GM03348 (cell line): ENCODE results near the gene ARMC2.
A peak's percentile ranks its signal among the peaks of the same experiment; 100 is the strongest.
"Not testable (repeated sequence)": the region's sequence is repeated elsewhere in the genome, so short reads cannot be mapped to it uniquely, and the experiment has no call there.

ENCODE experiments used
- DNase-seq: peaks from one replicate; pipeline ENCODE4 v3.0.0; 2012; ENCODE audit warnings: low spot score

ARMC2 gene, protein sequence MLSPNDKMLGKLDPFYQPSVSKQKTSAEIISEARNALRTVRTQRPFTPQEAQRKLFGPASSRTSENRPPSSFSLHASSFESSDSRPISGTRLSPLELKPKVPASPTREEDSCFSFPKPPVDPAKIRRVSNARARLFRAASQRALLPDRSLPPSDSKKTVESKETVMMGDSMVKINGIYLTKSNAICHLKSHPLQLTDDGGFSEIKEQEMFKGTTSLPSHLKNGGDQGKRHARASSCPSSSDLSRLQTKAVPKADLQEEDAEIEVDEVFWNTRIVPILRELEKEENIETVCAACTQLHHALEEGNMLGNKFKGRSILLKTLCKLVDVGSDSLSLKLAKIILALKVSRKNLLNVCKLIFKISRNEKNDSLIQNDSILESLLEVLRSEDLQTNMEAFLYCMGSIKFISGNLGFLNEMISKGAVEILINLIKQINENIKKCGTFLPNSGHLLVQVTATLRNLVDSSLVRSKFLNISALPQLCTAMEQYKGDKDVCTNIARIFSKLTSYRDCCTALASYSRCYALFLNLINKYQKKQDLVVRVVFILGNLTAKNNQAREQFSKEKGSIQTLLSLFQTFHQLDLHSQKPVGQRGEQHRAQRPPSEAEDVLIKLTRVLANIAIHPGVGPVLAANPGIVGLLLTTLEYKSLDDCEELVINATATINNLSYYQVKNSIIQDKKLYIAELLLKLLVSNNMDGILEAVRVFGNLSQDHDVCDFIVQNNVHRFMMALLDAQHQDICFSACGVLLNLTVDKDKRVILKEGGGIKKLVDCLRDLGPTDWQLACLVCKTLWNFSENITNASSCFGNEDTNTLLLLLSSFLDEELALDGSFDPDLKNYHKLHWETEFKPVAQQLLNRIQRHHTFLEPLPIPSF

DNA sequence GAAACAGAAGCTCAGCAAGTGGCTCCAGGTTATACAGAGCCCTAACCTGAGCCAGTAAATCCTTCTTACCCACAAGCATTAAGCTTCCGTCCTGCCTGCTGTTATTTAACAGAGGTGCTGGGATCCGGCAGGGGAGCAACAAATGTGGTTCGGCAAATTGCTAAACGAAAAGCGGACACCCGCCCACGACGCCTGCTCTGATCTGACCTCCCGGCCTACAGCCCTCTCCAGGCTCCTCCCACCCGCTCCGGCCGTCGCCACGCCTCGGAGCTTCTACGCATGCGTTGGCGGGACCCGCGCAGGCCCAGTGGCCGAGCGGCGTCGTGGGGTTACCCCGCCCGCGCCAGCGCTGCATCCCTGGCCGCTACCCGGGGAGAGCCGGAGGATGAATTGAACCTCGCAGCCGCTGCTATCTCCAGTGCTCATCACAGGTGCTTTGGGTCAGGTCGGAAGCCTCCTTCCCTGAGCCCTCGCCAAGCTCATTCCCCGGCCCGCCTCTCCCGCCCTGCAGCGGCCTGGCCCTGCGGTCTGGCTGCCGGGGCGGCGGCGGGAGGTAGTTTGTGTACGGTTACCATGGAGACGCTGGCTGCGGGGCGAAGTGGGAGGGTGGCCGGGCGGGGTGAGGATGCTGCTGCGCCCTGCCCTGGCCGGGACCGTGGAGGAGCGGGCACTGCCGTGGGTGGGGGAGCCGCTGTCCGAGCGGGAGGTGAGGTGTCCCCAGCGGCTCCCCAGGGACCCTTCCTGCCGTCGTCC, at the start of gene ARMC2:
TSS of gene ARMC2 (plus strand) at position 307 of the 753 bp plus-strand sequence. CDS start 5,846 bp downstream, outside the sequence.
- peak; percentile 98 for DNase-seq

DNA sequence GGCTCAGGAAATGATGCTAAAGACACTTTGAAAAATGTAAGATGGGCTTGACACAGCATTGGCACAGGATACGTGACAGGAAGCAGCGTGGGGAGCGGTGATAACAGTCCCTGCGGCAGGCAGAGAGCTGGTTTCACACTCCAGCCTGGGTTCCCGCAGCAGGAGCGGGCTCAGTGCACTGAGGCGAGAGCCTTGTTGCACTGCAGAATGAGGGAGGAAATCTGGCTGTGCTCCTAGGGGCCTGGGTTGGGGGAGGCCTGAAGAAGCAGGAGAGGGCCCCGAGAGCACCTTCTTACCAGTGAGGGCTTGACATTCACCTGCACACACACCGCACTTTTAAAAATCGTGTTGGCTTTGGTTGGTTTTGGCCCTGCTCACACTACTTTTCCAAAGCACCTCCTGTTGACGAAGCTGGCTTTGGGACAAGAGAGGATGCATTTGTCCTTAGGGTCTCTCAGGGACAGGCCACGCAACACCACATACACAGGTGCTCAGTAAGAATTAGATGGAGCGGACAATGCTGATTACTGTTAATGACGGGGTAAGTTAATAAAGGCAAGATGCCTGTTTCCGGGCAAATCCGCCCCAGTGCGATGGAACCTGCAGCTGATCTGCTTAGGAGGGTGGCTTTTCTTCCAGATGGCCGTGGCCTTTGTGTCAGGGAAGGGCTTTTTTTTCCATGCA, 49.4 kb upstream of the ARMC2 start:
- no peak for DNase-seq

DNA sequence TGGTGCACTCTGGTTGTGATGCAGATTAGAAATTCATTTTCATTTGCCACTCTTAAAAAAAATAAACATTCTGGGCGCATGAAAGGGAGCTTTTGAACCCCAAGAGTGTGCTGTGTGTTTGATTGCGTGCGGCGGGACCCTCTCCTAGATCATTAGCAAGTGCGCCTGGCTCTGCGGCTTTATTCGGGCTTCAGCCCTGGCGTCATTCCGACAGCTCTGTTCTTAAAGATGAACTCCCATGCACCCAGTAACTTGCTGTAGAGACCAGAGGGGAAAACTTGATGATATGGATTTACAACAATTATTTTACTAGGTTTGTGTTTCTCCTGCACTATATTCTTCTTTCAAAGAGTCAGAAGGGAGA, 48.9 kb upstream of the ARMC2 start:
- no peak for DNase-seq

DNA sequence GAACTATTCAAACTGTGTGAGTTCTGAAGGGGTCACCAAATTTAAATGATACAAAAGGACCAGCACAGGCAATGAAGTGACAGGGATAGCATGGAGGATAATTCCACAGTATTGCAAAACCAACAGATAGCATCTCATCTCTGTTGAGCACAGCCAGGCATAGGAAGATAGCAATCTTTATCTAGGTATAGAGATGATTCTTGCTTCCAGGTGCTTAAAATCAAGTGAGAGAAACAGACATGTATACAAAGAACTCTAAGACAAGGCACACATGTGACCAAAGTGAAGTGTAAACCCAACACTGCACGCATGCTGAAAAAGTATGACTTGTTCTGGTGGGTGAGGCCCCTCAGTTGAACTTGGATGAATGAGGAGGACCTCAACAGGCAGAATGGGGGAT, 48.4 kb upstream of the ARMC2 start:
- DNase-seq: no peak

DNA sequence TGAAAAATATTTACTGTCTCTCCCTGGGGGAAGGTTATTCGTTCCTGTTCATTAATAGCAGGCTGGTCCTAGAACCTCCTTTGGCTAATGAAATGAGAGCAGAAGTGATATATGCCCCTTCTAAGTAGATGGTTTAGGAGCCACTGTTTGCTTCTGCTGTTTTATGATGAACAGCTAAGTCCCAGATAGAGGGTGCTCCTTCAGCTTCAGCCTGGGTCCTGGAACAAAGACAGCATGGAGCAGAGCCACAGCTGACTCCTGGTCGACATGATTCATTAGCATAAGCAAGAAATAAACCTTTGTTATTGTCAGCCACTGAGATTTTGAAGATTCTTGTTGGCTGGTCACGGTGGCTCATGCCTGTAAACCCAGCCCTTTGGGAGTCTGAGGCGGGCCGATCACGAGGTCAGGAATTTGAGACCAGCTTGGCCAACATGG, 47.8 kb upstream of the ARMC2 start:
- DNase-seq: peak; percentile 55

DNA sequence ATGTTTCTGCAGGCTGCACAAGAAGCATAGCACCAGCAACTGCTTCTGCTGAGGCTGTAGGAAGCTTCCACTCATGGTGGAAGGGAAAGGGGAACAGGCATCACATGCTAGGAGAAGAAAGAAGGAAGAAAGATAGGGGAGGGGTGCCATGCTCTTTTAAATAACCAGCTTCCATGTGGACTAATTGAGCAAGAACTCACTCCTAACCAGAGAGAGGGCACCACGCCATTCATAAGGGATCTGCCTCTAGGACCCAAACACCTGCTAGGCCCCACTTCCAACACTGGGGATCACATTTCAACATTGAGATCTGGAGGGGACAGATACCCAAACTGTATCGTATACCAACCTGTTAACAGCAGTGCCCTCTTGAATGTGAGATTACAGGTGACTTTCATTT, 46.9 kb upstream of the ARMC2 start:
- no peak for DNase-seq

DNA sequence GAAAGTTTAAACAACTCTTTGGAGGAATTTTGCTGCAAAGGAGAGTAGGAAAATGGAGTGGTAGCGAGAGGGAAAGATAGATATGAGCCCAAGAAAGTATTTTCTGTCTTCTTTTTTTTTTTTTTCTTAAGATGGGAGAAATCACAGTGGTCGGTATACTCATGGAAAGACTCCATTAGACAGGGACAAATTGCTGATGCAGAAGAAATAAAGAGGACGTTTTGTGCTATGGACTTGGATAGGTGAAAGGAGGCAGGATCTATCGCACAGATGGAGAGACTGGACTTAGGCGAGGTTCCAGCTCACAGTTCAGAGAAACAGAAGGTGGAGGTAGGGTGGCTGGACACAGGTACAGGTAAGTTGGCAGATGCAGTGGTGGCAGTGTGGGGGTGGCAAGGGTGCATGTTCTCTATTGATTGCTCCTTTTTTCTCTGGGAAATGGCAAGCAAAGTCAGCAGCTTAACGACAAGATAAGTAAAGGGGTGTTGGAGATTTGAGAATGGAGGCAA, 44.2 kb upstream of the ARMC2 start:
- no peak for DNase-seq

DNA sequence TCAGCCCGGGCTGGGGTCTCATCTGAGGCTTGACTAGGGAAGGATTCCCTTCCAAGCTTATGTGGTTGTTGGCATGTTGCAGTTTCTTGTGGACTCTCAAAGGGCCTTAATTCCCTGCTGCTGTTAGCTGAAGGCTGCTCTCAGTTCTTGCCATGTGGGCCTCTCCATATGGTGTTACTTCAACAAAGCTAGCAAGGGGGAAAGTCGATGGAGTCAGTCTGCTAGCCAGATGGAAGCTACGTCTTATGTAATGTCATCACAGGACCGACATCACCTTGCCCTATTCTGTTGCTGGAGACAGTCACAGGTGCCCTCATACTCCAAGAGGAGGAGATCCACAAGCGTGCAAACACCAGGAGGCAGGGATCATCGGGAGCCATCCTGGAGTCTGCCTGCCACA, 43.3 kb upstream of the ARMC2 start:
- no peak for DNase-seq

DNA sequence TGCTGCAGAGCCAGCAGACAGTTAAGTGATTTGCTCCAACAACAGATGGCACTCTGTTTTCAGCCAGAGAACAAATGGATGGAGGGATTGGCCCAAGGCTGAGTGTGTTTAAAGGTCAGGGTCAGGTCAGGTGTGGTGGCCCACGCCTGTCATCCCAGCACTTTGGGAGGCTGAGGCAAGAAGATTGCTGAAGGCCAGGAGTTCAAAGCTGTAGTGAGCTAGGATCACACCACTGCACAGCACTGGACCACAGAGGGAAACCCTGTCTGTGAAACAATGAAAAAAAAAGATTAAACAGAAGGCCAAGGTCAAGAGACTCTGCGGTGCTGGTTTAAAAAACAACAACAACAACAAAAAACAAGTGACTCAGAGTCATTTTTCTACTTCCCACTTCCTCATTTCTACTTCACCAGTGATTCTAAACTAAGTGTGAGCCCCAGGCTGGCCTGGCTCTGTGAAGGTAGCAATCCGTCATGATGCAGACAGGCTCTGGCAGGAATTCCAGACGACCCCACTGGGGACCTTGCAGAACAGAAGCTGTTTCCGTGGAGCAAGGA, 42.5 kb upstream of the ARMC2 start:
- no peak for DNase-seq

DNA sequence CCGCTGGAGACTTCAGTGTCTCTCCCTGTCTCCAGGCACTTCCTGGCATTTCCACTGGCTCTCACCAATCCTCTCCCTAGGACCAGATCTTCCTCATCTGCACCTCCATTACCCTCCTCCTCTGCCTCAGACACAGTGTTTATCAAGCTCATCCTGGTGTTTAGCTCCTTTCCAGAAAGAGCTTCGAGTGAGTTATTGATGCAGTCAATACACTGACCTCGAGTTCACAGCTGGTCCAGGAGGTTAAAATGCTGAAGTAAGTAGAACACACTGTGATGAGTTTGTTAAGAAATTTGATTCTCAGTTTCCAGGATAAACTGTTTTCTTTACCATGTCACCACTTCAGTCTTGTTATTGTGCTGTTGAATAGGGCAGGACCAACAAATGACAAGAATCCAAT, 42.1 kb upstream of the ARMC2 start:
- DNase-seq: no peak

DNA sequence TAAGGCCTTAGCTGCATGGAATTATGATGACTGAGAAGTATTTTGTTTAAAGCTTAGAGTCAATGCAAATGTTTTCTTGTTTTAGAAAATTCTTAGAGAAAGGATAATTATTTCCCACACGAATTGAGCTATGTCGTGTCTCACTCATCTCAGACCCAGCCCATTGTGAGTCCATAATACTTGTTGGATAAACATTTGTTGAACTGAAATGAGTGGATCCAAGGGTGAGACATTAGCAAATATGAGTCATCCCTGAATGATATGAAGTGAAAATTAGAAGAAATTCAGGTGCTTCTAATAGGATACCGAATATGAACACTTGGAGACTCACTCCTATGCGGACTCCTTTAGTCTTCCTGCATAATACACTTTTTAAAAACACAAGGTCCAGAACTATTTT, 41.6 kb upstream of the ARMC2 start:
- no peak for DNase-seq

DNA sequence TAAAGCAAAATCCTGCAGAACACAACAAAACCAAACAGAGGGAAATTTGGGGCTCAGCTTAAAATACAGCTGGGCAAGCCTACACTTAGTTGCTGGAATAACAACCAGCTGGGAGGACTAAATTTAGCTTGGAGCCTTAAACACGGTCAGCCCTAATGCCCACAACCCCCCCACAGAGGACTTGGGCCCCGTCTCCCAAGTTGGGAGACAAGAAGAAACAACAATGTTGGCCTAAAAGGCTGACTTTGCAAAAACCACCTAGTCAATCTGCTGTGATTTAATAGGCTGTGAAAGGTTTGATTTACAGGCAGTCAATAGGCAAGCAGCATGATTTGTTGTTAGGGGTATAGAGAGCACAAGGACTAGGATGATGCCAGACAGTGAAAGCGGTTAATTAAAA, 40.3 kb upstream of the ARMC2 start:
- DNase-seq: no peak

DNA sequence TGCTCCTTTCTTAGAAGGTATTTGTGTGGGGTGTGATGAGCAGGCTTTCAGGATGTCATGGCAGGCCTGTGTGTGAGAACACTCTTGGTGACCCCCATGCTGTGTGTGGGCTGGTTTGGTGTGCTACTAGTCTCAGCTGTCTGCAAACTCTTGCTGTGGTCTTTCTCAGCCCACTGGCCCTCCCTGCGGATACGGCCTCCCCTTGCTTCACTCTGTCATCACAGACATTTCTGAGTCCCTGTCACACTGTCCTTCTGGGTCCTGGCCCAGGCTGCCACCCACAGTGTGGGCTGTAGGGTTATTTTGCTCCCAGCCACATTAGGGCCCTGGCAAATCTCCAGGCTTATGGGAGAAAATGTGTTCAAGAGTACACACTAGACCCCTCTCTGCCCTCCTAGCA, 39.0 kb upstream of the ARMC2 start:
- no peak for DNase-seq

DNA sequence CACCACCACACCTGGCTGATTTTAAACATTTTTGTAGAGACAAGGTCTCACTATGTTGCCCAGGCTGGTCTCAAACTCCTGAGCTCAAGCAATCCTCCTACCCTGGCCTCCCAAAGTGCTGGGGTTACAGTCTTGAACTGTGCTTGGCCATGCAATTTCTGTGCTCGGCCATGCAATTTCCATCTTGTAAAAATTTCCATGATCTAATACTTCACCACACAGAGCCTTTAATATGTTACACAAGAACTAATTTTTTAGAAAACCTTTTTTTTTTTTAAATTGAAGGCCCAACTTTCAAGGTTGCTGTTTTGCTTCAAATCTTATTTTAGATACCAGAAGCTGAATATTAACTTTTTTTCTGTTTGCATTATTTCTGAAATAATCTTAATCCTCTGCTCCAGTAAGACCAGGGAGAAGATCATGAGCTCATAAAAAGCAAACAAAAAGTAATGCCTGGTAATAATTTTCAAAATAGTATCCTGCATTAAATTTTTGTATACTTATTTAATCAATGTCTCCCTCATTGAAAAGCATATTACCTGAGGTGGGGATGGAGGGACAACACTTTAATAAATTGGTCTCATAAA, 38.1 kb upstream of the ARMC2 start:
- no peak for DNase-seq

DNA sequence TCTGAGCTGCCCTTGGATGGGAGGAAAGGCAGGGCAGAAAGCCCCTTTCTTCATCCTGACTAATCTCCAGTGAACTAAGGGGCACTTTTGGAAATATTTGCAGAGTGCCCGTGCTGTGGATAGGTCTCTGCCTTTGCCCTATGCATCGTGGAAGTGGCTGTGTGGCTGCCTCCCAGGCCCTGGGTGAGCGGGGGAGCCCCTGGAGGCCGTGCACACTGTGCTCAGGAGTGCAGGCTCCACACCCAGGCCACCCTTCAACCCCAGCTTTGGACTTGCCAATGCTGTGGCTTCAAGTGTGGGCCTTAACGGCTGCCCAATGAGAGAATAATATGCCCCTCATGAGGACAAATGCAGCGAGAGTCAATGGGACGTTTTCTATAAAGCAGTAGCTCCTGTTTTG, 36.7 kb upstream of the ARMC2 start:
- no peak for DNase-seq

DNA sequence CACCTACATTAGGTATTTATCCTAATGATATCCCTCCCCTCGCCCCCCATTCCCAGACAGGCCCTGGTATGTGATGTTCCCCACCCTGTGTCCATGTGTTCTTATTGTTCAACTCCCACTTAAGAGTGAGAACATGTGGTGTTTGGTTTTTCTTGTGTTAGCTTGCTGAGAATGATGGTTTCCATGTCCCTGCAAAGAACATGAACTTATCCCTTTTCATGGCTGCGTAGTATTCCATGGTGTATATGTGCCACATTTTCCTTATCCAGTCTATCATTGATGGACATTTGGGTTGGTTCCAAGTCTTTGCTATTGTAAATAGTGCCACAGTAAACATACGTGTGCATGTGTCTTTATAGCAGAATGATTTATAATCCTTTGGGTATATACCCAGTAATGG, 35.0 kb upstream of the ARMC2 start:
- not testable (repeated sequence) for DNase-seq

DNA sequence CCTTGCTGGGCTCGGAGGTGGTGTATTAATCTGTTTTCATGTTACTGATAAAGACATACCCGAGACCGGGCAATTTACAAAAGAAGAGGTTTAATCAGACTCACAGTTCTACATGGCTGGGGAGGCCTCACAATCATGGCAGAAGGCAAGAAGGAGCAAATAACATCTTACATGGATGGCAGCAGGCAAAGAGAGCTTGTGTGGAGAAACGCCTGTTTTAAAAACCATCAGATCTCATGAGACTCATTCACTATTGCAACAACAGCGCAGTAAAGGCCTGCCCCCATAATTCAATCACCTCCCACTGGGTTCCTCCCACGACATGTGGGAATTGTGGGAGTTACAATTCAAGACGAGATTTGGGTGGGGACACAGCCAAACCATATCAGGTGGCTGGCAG, 30.9 kb upstream of the ARMC2 start:
- DNase-seq: not testable (repeated sequence)

DNA sequence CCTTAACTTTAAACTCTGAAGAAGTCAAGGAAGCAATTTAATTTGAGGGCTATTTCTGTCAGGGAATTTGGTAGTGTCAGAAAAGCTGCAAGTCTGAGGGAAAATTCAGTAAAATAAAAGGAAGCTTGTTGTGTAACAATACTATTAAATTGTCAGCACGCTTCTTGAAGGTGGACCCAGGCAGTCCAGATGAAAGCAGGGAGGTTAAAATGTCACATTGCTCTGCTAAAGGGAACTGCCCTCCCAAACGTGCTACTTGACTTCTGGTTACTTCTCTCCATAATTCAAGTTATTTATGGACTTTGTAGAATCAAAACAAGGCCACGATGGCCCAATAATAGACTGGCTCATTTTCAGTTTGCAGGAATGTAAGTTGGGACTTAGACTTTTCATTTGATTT, 28.2 kb upstream of the ARMC2 start:
- no peak for DNase-seq

DNA sequence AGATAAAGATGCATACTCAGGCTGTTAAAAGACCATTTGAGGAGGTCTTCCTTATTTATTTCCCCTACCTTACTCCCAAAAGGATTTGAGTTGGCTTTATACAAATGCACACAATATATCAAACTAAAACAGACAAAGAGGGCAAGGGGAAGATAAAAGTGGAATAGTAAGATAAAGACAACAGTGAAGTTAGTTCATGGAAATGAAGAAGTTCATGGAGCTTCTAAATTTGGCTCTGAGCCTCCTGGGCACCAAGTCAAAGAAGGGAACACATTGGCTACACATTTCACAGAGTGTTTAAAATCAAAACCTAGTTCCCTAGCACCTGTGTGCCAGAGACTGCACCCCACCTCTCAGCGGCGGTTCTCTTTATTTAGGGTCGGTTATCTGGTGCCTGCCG, 25.8 kb upstream of the ARMC2 start:
- no peak for DNase-seq

DNA sequence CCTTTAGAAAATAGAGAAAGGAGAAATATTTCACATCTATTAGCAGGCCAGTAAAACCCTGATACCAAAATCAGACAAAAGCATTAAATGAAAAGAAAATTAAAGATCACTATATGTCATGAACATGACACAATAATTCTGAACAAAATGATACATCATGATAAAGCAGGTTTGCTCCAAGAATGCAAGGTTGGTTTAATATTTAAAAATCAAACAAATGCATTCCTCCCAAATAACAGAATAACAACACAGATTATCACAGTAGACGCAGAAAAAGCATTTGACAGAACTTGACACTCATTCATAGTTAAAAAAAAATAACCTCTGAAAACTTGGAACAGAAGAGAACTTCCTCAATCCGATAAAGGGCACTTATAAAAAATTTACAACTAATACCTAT, 22.9 kb upstream of the ARMC2 start:
- DNase-seq: no peak

DNA sequence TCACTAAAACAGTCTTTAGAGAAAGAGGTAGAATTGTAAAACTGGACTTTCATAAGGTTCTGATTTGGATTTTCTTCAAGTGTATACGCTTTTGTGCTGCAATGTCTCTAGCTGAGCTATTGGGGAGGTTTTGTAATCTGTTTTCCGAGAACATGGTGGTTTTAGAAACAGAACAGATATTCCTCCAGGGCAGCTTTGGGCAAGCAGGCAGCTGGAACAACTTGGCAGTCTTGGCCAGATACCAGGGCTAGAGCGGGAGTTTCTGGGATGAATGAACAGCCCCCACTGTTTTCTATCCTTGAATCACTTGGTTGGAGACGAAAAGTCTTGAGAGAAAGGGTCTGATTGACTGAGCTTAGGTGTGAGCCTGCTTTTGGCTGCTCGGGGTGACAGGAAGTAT, 17.1 kb upstream of the ARMC2 start:
- no peak for DNase-seq
